Head of caudate nucleus (tissue), 42 donors: ENCODE measurements around the gene TMPRSS13.
"Not testable (repeated sequence)": the region's sequence is repeated elsewhere in the genome, so short reads cannot be mapped to it uniquely, and the experiment has no call there.

Experiments
- DNase-seq, 42 donors: peaks; one replicate each; pipeline versions ENCODE4 v3.0.0 to v3.0.0-alpha.2; 2020 to 2021; ENCODE audit warnings: mixed read lengths in 7 of 42
- intact Hi-C: fragments of 100-400 bp; cut with DNase I; formaldehyde crosslinking; loops from one replicate; pipeline ENCODE4 v1.15.0; 2022

Gene TMPRSS13

DNA sequence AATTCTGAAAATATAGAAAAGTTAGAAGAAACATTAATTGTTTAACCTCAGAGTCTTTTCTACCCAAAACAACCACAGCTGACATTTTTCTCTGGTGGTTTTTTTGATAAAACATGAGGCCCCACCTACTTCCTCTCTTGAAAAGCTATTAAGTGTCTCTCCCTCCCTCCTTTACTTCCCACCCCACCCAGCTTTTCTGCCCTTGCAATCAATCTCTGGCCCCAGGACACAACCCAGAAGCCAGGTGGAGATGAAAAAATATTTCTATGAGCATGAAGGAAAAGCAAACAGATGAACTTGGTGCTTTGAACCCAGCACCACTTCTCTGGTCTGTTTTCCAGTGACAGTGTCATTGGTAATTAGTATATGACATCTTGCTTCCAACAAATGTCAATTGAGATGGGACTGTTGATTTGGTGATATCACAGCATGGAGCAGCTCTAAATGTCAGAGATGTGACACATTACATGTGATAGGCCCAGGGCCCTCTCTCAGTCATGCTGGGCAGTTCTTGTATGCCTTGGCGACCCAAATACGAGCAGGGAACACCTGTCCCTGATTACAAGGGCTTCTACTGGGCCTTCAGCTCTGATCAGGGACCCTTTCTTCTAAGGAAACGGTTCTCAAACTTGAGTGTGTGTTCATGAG is 23.9 kb upstream of the TMPRSS13 start:
- intact Hi-C loops = no loop called here
- DNase-seq = peak in 2 of 42 donors; percentile 9 to 33

DNA sequence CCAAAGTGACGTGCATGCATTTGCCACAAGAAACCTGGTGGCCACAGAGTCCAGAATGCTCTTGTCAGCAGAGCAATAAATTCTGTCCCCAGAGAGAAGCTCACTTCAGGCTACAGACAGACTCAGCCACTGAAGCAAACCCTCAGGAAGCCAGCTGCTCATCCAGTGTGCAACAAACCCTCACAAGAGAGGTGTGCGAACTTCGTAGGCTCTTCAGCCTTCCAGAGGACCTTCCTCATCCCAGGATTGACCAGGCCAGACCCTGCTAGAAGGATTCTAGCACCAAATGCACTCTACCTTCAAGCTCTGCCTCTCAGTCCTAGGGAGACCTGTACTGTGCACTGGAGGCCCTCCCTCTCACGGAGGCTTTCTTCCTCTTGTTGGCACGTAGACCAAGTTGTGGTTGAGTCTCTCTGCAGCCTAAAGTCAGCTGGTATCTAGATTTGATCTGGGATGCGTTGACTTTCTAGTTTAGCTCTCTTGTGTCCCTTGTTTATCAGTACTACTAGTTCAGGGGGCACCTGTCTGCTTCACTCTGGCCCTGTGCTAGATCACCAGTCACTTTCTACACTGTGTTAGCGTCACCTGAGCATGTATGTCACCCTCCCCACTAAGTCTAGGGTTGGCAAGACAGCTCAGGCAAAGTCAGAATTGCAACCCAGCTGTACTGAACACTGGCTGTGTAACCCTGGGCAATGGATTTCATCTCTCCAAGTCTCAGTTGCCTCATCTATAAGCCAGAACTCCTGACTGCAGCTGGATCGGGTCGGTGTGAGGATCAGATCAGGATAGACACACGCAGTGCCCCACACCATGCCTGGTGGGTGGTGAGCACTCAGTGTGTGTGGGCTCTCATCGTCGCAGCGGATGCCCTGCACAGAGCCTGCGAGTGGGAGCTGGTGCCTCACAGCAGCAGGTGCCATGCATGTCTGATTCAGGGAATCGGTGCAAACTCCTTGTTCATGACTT is 22.1 kb upstream of the TMPRSS13 start:
- peak in 27 of 42 donors; percentile 14 to 69 (median 43) for DNase-seq
- intact Hi-C loops = no loop called here

DNA sequence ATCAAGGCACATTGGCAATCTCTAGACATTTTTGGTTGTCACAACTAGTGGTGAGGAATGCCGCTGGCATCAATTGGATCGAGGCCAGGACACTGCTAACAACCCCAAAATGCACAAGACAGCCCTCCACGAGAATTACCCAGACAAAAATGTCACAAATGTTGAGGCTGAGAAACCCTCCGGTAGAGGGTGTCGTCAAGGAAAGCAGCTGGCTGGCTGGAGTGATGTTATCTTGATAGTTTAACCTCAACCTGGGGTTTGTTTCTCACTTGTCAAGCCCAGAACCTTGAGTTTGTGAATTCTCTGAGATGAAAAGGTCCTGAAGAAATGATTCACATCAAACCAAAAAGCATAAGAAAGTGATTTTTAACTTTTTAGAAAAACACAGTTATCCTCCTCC is 21.1 kb upstream of the TMPRSS13 start:
- intact Hi-C loops = no loop called here

DNA sequence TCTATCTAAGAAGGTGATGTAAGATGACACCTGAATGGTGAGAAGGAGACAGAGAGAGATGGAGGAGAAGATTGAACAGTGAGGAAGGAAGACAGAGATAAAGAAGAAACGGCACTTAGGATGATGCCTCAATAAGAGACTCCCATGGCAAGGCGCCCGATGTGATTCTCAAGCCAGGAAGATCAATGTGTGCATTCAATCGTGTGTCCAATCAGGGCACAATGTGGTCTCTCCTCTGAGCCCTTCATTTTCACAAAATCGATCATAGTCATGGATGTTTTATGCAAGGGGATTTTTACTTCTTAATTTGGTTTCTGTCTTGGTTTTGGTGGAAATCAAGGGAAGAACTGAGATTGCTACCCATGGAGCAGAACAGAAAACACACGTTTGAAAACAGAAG is 19.9 kb upstream of the TMPRSS13 start:
- DNase-seq = peak in 3 of 42 donors; percentile 20 to 34 (median 32)
- intact Hi-C loops = no loop called here

More for the DNA sequence above, 21.1 kb upstream of the TMPRSS13 start:
- DNase-seq = peak in 4 of 42 donors; percentile 6 to 41 (median 27)

DNA sequence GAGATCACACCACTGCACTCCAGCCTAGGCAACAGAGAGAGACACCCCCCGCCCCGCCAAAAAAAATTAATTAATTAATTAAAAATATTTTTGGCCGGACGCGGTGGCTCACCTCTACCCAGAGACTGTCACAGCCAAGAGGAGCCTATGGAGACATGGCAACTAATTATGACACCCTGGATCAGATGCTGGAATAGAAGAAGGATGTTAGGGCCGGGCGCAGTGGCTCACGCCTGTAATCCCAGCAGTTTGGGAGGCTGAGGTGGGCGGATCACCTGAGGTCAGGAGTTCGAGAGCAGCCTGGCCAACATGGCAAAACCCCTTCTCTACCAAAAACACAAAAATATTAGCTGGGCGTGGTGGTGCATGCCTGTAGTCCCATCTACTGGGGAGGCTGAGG is 19.3 kb upstream of the TMPRSS13 start:
- intact Hi-C loops = not testable (repeated sequence)
- peak in 3 of 42 donors; percentile 13 to 22 (median 21) for DNase-seq

DNA sequence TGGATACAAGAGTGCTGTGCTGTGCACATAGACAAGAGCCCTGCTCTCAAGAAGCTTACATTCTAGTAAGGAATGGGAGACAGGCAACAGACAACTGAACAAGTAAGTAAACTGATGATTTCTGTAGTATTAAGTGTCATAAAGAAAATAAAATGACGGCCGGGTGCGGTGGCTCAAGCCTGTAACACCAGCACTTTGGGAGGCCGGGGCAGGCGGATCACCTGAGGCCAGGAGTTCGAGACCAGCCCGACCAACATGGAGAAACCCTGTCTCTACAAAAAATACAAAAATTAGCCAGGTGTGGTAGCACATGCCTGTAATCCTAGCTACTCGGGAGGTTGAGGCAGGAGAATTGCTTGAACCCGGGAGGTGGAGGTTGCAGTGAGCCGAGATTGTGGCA is 18.5 kb upstream of the TMPRSS13 start:
- intact Hi-C loops = loop anchor here (2.0 kb wide), 1 partner anchor 103 kb away; no protein-coding TSS in a partner anchor
- DNase-seq = peak in 2 of 42 donors; percentile 14 to 38

DNA sequence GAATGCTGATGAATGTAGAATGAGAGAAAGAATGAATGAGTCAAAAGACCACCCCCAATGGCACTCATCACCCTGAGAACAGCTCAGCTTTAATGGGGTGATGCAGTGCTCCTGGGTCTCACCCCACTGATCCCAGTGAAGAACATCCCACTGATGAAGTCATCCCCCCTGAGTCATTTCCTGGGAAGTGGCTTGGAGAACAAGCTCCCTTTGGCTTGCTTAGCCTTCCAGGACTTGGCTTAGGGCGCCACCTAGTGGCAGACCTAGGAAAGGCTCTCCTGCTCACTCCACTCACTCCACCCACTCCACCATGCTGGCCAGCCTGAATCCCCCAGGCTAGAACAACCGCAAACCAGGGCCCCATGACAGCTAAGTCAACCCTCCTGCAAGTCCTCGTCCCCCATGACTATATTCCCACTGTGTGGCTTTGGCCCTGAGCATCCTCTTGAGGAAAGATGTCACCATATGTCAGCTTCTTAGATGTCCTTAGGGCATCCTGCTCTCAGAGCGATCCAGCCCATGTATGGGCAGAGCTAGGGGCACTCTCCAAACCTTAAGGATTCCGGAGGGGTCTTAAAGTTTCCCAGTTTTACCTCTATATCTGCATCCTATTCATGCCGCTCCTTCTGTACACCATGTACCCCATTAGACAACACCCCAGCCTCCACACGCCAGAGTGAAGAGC is 17.8 kb upstream of the TMPRSS13 start:
- DNase-seq = peak; percentile 76 to 97 (median 92)
- intact Hi-C loops = loop anchor here (2.0 kb wide), 1 partner anchor 102 kb away; no protein-coding TSS in a partner anchor

DNA sequence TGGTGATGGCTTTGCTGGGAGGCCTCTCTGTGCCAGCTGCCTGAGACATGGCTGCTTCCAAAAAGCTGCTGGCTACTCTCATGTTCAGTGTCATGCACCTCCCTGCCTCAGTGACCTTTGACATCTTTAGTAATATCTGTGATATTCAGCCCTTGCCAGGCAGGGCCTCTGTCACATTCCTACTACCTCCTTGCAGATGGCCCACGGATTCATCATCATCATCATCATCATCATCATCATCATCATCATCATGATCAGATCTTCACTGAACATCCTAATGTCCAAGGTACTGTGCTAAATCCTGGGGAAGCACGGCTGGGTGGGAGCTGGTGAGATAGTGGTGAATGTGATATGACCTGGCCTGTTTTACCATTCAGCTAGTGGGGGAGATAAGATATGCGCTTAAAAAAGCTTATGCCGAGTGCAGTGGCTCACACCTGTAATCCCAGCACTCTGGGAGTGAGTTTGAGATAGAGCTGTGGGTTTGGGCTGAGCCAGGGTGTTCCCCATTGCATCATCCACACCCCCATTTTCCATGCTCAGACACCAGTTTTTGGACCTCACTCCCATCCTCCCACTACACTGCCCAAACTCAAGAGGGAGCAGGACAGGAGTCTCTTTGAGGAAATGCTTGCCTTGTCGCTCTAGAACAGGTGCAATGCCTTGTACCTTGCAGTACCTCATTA is 17.1 kb upstream of the TMPRSS13 start:
- intact Hi-C loops = loop anchor here (2.0 kb wide), 1 partner anchor 101 kb away; no protein-coding TSS in a partner anchor

DNA sequence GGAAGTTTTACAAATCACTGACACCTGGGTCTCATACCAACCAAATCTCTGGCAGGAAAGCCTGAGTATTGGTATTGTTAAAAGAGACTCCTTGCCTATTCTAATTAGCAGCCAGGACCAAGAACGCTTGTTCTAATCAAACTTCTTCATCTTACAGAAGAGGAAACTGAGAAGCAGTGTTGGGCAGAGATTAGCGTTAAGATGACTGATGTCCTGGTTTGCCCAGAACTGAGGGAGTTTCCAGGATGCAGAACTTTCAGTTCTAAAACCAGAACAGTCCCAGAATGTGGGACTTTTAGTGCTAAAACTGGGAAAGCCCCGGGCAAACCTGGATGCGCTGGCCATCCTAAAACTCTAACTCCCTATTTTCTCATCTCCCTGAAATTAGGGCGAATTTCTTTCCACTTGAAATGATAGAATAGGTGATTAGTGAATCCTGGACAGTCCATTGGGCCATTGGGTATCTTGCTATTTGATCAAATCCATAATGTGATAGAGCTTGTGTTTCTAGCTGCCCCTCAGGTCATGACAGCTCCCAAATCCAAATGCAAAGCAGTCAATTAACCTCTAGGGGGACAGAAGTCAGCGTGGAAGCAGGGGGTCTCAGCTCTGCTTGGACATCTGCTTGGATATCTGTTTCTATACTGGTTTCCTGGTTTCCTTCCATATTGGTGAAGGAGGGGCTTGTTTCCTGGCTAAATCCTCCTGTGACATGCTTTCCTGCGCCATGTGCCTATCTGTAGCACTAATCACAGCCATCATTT is 16.0 kb upstream of the TMPRSS13 start:
- intact Hi-C loops = no loop called here
- peak in 4 of 42 donors; percentile 9 to 21 (median 16) for DNase-seq

More for the DNA sequence above, 17.1 kb upstream of the TMPRSS13 start:
- DNase-seq = peak in 3 of 42 donors; percentile 1 to 24 (median 22)

DNA sequence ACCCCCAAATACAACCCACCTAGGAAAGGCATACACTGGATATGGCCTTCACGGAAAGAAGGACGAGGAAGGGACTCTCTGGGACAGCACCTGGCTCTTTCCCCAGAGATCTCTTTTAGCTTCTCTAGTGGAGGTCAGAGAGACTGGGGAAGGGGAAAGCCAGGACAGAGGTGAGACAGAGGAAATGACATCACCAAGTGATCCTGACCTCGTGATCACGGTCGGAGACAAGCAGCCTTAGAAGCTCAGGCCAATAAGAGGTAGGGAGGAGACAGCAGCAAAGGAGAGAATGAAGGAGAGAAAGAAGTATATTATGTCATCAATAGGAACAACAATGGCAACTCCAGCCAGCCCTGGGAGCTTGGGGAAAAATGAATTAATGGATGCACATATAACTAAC is 15.4 kb upstream of the TMPRSS13 start:
- DNase-seq = peak in 1 of 42 donors; percentile 8
- intact Hi-C loops = no loop called here

DNA sequence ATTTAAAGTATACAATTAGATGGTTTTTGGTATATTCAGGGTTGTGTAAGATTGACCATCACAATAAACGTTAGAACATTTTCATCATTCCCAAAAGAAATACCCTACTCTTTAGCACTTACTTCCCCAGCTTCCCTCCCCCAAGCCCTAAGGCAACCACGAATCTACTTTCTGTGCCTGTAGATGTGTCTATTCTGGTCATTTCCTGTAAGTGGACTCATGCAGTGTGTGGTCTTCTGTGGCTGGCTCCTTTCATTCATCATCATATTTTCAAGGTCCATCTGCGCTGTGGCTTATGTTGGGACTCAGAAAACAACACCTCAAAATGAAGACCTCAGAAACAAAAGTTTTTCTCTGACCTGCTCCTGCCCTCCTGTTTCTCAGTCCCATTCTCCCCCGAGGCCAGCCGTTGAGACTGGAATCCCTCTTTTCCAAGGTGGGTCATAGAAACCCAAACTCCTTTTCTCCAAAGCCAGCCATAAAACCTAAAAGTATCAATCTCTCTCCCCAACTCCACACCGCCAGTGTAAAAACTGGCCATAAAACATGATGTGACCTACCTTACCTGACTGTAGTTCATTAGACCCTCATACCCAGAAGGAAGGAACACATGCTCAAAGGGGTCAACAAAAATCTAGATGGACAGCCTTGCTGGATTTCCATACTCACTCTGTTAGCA is 12.9 kb upstream of the TMPRSS13 start:
- intact Hi-C loops = no loop called here
- DNase-seq = peak in 1 of 42 donors; percentile 14

DNA sequence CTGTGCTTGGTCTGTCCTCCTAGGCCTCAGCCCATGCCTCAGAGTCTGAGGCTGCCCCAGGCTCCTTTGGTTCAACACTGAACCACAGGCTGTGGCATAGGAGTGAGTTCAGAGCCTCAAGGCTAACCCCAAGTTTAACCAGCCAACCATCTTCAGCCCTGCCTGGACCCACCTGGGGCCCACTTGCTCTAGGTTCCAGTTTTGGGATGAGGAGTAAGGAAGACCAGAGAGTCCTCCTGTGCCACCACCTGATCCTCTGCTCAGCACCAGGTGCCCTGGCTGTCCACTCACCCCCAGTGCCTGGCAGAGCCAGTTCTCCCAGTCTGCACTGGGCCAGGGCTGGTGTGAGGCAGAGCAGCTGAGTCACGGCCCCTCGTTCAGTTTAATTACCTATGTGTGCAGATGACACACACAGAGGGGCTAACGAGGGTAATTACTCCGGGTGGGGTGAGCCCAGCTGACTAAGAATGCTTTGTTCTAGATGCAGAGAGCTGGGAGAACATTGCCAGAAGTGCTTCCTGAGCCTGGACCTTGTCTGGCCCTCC is 12.0 kb upstream of the TMPRSS13 start:
- peak in 3 of 42 donors; percentile 16 to 27 (median 20) for DNase-seq

DNA sequence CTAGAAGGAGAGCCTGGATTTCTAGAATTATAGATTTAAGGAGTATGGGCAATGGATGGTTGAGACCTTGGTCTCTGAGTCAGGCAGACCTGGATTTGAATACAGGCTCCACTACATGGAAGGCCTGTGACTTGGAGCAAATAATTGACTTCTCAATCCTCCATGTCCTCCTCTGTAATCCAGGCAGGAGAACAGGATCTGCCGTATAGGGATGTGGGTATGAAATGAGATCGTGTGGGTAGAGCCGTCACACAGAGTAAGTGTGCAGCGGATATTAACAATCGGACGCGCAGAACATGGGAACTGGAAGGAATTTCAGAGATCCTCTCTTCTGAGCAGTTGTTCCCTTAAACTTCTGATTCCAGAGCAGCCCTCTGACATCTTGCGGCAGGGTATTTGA is 11.5 kb upstream of the TMPRSS13 start:
- intact Hi-C loops = no loop called here
- DNase-seq = peak in 3 of 42 donors; percentile 3 to 17 (median 7)

More for the DNA sequence above, 12.0 kb upstream of the TMPRSS13 start:
- intact Hi-C loops = no loop called here

DNA sequence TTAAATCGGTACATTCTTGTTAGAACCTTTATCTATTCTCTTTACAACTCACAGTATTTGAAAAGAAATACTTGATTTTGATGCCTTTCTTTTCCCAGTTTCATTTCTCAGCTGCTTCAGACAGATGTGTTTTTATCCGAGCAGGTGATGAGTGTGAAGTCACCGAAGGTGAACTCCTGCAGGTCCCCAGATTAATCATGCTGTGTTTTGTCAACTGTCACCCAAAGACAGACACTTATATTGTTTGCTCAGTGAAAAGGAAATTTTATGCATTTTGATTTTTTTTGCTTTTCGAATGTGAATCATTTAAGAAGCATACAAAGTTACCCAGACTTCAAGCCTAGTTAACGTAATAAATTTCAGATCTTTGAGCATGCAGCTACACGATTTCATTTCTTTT is 7.8 kb upstream of the TMPRSS13 start:
- intact Hi-C loops = no loop called here

DNA sequence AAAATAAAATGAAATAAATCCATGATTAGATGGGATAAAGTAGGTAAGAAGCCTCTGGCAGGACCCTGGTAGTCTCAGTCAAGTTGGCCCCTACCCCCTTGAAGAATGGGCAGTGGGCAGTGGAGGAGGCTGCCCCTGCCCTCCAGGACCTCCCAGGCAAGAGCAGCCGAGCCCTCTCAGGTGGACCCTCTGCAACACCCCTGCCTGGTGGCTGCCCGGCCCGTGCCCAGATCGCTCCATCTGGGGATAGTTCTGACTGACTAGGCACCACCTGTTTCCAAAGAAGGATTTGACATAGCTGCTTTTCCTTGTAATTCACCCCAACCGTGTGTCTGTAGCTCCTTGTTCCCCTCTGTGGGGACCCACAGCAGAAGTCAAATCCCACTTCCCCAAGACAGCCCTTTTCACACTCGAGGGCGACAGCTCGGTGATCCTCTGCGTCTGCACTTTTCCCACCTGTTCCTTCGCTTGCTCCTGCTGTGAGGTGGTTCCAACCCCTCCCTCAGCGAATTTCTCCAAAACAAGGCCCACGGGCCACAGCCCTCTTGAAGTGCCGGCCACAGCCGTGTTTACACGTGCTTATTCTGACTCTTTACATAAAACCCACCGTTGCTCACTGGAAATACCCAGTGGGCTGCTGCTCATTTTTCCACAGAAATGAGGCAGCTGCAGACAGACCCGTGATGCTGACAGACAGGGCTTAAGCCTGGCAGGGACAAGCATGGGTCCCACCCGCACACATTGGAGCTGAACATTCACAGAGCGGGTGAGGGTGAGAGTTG is 5.5 kb upstream of the TMPRSS13 start:
- peak in 5 of 42 donors; percentile 10 to 37 (median 19) for DNase-seq
- intact Hi-C loops = no loop called here

More for the DNA sequence above, 7.8 kb upstream of the TMPRSS13 start:
- DNase-seq = peak in 10 of 42 donors; percentile 8 to 50 (median 22)

DNA sequence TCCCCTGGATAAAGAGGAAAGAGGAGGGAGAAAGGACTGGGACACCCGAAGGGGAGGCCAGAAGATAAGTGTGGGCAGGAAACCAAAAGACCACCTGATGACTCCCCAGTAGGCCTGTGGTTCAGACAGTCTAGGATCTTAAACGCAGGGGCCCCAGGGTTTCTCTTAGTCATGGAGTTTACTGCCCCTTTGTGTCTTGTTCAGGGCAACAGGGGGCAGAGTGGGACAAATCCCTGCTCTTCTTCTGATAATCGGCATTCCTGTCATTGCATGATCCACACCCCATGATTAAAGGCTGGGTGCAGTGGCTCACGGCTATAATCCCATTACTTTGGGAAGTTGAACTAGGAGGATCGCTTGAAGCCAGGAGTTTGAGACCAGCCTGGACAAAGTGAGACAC is 4.7 kb upstream of the TMPRSS13 start:
- peak in 3 of 42 donors; percentile 1 to 16 (median 9) for DNase-seq
- intact Hi-C loops = no loop called here
